ENCODE measurements around the gene IGSF8. TPM values are rescaled to one million over a fixed set of nuclear protein-coding genes. Genes with fewer than 3 reads are reported as not detected.

The IGSF8 gene
- total and polyA plus RNA-seq, 7 donors = 4.8 to 34.9 (median 11.3) TPM

DNA sequence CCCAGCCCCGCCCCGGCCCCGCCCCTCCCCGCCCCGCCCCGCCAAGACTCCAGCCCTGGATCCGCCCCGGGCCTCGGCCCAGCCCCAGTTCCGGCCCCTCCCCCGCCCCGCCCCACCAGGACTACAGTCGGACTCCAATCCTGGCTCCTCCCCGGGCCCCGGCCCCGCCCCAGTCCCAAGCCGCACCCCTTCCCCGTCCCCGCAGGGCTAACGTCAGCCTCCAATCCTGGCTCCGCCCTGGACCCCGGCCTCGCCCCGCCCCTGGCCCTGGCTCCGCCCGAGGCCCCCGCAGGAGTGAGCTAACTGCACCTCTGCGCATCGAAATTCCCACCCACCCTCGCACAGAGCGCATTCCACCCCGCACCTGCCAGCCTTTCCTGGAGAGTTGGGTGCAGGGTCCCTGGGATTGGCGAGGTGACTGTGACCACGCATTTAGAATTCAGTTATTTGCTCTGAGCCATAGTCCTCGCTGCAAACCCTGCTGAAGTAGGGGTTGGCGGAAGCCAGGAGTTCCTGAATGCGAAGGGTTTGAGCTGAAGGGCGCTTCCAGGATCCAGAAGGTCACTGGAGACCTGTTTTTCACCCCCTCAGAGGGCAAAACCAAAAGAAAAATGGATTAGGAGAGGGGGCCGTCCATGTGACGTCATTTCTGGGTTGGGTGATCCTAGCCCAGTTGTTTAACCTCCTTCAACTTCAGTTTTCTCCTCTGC is 588 bp upstream of the IGSF8 start:
- Histone ChIP-seq H3K4me3 (peak overlapping the region; percentile 56 to 90 (median 76)), H3K9me3 (no peaks in the 10 kb centered on the region), H3K4me1 (peaks cover 0 to 65% (median 58%) of the 10 kb centered on the region in 4 donors), H3K27me3 (no peaks in the 10 kb centered on the region), H3K36me3 (peaks cover 0 to 10% (median 2%) of the 10 kb centered on the region in 4 donors), H3K27ac (peak overlapping the region; percentile 91 to 98 (median 95))
- 2 to 3% methylated on average over 40 of the region's 40 CpGs for WGBS, 2 donors
- peak; percentile 99 for DNase-seq
- no peak for TF ChIP-seq EP300 (IDR thresholded peaks at IDR 0.05)
- TF ChIP-seq POLR2AphosphoS5 (IDR thresholded peaks at IDR 0.05) = peak; percentile 90 to 94 (median 93)
- peak; percentile 67 to 83 for TF ChIP-seq POLR2A (IDR thresholded peaks at IDR 0.05)
- intact Hi-C loops (cut with DNase I) = loop anchor here (5.0 kb wide), 2 partner anchors 67 to 243 kb away; partner anchors contain the start of genes COPA, NCSTN and PIGM

- TF ChIP-seq EP300 (IDR thresholded peaks at IDR 0.05) (no peak), POLR2AphosphoS5 (IDR thresholded peaks at IDR 0.05) (no peak), CTCF (IDR thresholded peaks at IDR 0.05) (no peak), POLR2A (IDR thresholded peaks at IDR 0.05) (no peak)
- peak overlapping the region; percentile 91 to 98 (median 95) for H3K27ac ChIP-seq
- H3K4me1 ChIP-seq = peaks cover 0 to 48% (median 41%) of the 10 kb centered on the region in 4 donors
- H3K4me3 ChIP-seq = peak overlapping the region; percentile 56 to 90 (median 76)
- no peaks in the 10 kb centered on the region for H3K27me3 ChIP-seq
- intact Hi-C loops (cut with DNase I) = loop anchor here (5.0 kb wide), 2 partner anchors 65 to 245 kb away; partner anchors contain the start of genes COPA, NCSTN and PIGM
- no peaks in the 10 kb centered on the region for H3K9me3 ChIP-seq
- H3K36me3 ChIP-seq = peaks cover under 1 to 27% (median 6%) of the 10 kb centered on the region in 4 donors
- 63 to 71% methylated on average over 5 of the region's 5 CpGs for WGBS, 2 donors
- DNase-seq = no peak
These were observed 1.1 kb downstream of the IGSF8 start for GRCh38 chr1:160097151-160097910.

DNA sequence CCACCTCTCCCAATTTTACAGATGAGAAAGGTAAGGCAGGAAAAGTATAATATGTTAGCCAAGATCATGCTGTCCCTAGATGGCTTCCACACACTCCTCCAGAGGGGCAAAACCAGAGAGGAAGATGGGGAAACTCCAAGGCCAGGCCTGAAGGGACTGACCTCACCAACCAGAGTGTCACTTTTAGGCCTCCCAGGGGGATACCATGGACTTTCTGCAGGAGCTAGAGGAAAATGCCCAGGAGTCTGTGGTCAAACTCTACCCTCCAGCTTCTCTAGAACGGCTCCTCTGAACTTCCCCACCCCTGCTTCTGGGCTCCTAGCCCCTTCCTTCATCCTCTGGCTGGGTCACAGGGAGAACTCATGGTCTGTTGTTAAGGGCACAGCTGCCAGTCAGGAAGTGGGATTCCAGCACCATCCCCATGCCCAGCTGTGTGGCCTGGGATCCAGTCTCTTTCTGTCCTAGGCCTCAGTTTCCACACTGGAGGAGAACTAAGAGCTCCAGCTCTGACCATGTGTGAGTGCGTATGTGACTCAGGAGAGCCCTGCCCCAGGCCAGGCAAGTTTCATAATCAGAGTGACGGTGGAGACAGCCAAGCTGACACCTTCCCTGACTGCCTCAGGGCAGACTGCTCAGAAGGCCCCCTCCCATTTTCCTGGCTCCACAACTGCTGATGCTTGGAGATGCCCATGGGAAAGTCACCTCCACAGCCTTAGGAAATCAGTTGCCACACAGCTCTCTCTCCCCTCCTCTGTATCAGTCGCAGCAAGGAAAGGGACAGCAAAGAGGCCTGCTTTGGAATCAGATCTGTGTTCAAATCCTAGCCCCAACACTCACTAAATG is 1.9 kb downstream of the IGSF8 start:
- peak; percentile 85 for DNase-seq
- 80 to 81% methylated on average over 4 of the region's 4 CpGs for WGBS, 2 donors
- intact Hi-C loops (cut with DNase I) = loop anchor here (5.0 kb wide), 2 partner anchors 64 to 246 kb away; partner anchors contain the start of genes COPA, NCSTN and PIGM
- Histone ChIP-seq H3K27ac (peak overlapping the region in 3 of 4 donors; percentile 91 to 96 (median 94)), H3K36me3 (peaks cover 6 to 35% (median 12%) of the 10 kb centered on the region in 4 donors), H3K9me3 (no peaks in the 10 kb centered on the region), H3K4me1 (peaks cover 0 to 40% (median 33%) of the 10 kb centered on the region in 4 donors), H3K27me3 (no peaks in the 10 kb centered on the region), H3K4me3 (no peak overlapping the region)
- TF ChIP-seq CTCF (IDR thresholded peaks at IDR 0.05) = no peak
- TF ChIP-seq POLR2AphosphoS5 (IDR thresholded peaks at IDR 0.05) = no peak
- no peak for TF ChIP-seq EP300 (IDR thresholded peaks at IDR 0.05)
- TF ChIP-seq POLR2A (IDR thresholded peaks at IDR 0.05) = no peak

GRCh38 chr1:160095382-160096105 is 2.9 kb downstream of the IGSF8 start:
- 93 to 96% methylated on average over 4 of the region's 4 CpGs for WGBS, 2 donors
- Histone ChIP-seq H3K36me3 (peaks cover 6 to 44% (median 12%) of the 10 kb centered on the region in 4 donors), H3K9me3 (no peaks in the 10 kb centered on the region), H3K27ac (no peak overlapping the region), H3K27me3 (no peaks in the 10 kb centered on the region), H3K4me1 (peaks cover 0 to 34% (median 28%) of the 10 kb centered on the region in 4 donors), H3K4me3 (no peak overlapping the region)
- intact Hi-C loops (cut with DNase I) = loop anchor here (5.0 kb wide), 2 partner anchors 63 to 247 kb away; partner anchors contain the start of genes COPA, NCSTN and PIGM
- no peak for DNase-seq
- no peak for TF ChIP-seq EP300 (IDR thresholded peaks at IDR 0.05)
- no peak for TF ChIP-seq POLR2AphosphoS5 (IDR thresholded peaks at IDR 0.05)
- TF ChIP-seq CTCF (IDR thresholded peaks at IDR 0.05) = no peak
- TF ChIP-seq POLR2A (IDR thresholded peaks at IDR 0.05) = no peak

Measured in sigmoid colon (tissue), 7 donors.